Ishikawa (cell line): ENCODE data around the gene ADAM10.

Source experiments
- CEBPB ChIP-seq: IDR thresholded peaks from 2 replicates; pipeline ENCODE4 v1.6.1; 2012
- EP300 ChIP-seq: IDR thresholded peaks from 2 replicates; pipeline ENCODE4 v1.6.1; 2012; ENCODE audit warnings: borderline replicate concordance
- FOXM1 ChIP-seq: IDR thresholded peaks from 2 replicates; pipeline ENCODE4 v1.6.1; 2012; ENCODE audit warnings: low read depth, borderline replicate concordance
- RAD21 ChIP-seq: IDR thresholded peaks from 2 replicates; pipeline ENCODE4 v1.6.1; 2012; ENCODE audit warnings: low read depth
- TAF1 ChIP-seq: IDR thresholded peaks from 2 replicates; pipeline ENCODE4 v1.6.1; 2012; ENCODE audit warnings: low read depth, mild to moderate bottlenecking
- TEAD4 ChIP-seq: IDR thresholded peaks from 2 replicates; pipeline ENCODE4 v1.6.1; 2012
- TF ChIP-seq, protein P1 (sequence below): IDR thresholded peaks from 2 replicates; pipeline ENCODE4 v1.6.1; 2012

DNA sequence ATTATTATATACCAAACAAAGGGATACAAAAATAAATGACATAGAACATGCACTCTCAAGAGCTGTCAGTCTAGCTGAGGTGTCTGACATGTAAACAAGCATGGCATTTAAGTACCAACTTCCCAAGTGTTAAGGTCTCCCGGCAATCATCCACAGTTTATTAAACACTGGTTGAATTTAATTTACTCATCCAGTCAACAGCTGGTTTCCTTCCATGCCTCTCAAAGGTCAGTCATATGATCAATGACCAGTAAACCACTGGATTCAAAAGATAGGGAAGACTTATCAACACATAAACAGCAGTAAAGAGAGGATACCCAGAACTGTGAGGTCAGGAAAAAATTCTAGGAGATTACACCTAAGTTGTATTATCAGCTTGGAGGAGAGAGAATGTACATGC, 80.4 kb downstream of the ADAM10 start:
- no peak for TF ChIP-seq RAD21
- TF ChIP-seq CEBPB = no peak
- TF ChIP-seq, protein P1, sequence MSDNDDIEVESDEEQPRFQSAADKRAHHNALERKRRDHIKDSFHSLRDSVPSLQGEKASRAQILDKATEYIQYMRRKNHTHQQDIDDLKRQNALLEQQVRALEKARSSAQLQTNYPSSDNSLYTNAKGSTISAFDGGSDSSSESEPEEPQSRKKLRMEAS = no peak
- TF ChIP-seq TEAD4 = no peak
- TF ChIP-seq EP300 = no peak
- TF ChIP-seq FOXM1 = no peak
- no peak for TF ChIP-seq TAF1
